Measurements from ENCODE around the gene BIN1.
A peak's percentile ranks its signal among the peaks of the same experiment; 100 is the strongest.

Gene BIN1

GRCh38 chr2:127106991-127107621 lies at the start of gene BIN1:
Gene BIN1 (minus strand): TSS chr2:127107154. CDS start chr2:127106943, 211 bp downstream.
- DNase-seq (ENCODE audit: low read depth in 1 of 2, low spot score in 1 of 2), result peak; percentile 34 to 45

- DNase-seq (ENCODE audit: low read depth in 1 of 2, low spot score in 1 of 2), result no peak
These were observed 49.0 kb upstream of the BIN1 start for GRCh38 chr2:127155947-127156346.

GRCh38 chr2:127155028-127155581 lies 48.2 kb upstream of the BIN1 start:
- no peak for DNase-seq (ENCODE audit: low read depth in 1 of 2, low spot score in 1 of 2)

GRCh38 chr2:127154396-127154795 lies 47.4 kb upstream of the BIN1 start:
- DNase-seq (ENCODE audit: low read depth in 1 of 2, low spot score in 1 of 2), result no peak

GRCh38 chr2:127153691-127154158 lies 46.8 kb upstream of the BIN1 start:
- DNase-seq (ENCODE audit: low read depth in 1 of 2, low spot score in 1 of 2), result no peak

- no peak for DNase-seq (ENCODE audit: low read depth in 1 of 2, low spot score in 1 of 2)
These were observed 44.0 kb upstream of the BIN1 start for GRCh38 chr2:127150996-127151395.

GRCh38 chr2:127149384-127149783 lies 42.4 kb upstream of the BIN1 start:
- no peak for DNase-seq (ENCODE audit: low read depth in 1 of 2, low spot score in 1 of 2)

GRCh38 chr2:127146820-127147502 lies 40.0 kb upstream of the BIN1 start:
- DNase-seq (ENCODE audit: low read depth in 1 of 2, low spot score in 1 of 2), result no peak

- DNase-seq (ENCODE audit: low read depth in 1 of 2, low spot score in 1 of 2), result no peak
These were observed 39.2 kb upstream of the BIN1 start for GRCh38 chr2:127146071-127146725.

- DNase-seq (ENCODE audit: low read depth in 1 of 2, low spot score in 1 of 2), result no peak
These were observed 38.4 kb upstream of the BIN1 start for GRCh38 chr2:127145280-127145895.

- DNase-seq (ENCODE audit: low read depth in 1 of 2, low spot score in 1 of 2), result no peak
These were observed 37.2 kb upstream of the BIN1 start for GRCh38 chr2:127143841-127144782.

GRCh38 chr2:127142663-127143630 lies 36.0 kb upstream of the BIN1 start:
- DNase-seq (ENCODE audit: low read depth in 1 of 2, low spot score in 1 of 2), result no peak

GRCh38 chr2:127140538-127140937 lies 33.6 kb upstream of the BIN1 start:
- no peak for DNase-seq (ENCODE audit: low read depth in 1 of 2, low spot score in 1 of 2)

- no peak for DNase-seq (ENCODE audit: low read depth in 1 of 2, low spot score in 1 of 2)
These were observed 32.8 kb upstream of the BIN1 start for GRCh38 chr2:127139766-127140165.

GRCh38 chr2:127138281-127138680 lies 31.3 kb upstream of the BIN1 start:
- DNase-seq (ENCODE audit: low read depth in 1 of 2, low spot score in 1 of 2), result no peak

GRCh38 chr2:127137741-127138140 lies 30.8 kb upstream of the BIN1 start:
- DNase-seq (ENCODE audit: low read depth in 1 of 2, low spot score in 1 of 2), result no peak

GRCh38 chr2:127137225-127137624 lies 30.3 kb upstream of the BIN1 start:
- no peak for DNase-seq (ENCODE audit: low read depth in 1 of 2, low spot score in 1 of 2)

GRCh38 chr2:127134833-127135830 lies 28.2 kb upstream of the BIN1 start:
- DNase-seq (ENCODE audit: low read depth in 1 of 2, low spot score in 1 of 2), result no peak
